HepG2 (cell line): ENCODE measurements around the gene TXNRD3. TPM values are rescaled to one million over a fixed set of nuclear protein-coding genes. Genes with fewer than 3 reads are reported as not detected.

Source experiments
- KLF11 ChIP-seq: IDR thresholded peaks from 2 replicates; pipeline ENCODE4 v1.6.1; 2016; ENCODE audit warnings: missing compliant biosample characterization
- MAFF ChIP-seq: IDR thresholded peaks from 2 replicates; pipeline ENCODE4 v1.6.1; 2011; ENCODE audit warnings: low read depth, low read length, improper control_type of control experiment
- MBD4 ChIP-seq: IDR thresholded peaks from 2 replicates; pipeline ENCODE4 v1.6.1; 2012; ENCODE audit warnings: low read length, inconsistent platforms, borderline replicate concordance
- NCOA1 ChIP-seq: sonication (generic); formaldehyde crosslinking; IDR thresholded peaks from 2 replicates; pipeline ENCODE4 v1.9.0; 2021; ENCODE audit warnings: missing genetic modification reagents
- TCF7L2 ChIP-seq: IDR thresholded peaks from 2 replicates; pipeline ENCODE4 v1.6.1; 2011; ENCODE audit warnings: mild to moderate bottlenecking, low read depth, low read length, moderate library complexity
- ZBTB21 ChIP-seq: sonication (generic); formaldehyde crosslinking; IDR thresholded peaks from 2 replicates; pipeline ENCODE4 v1.4.0; 2020; ENCODE audit warnings: missing genetic modification reagents
- ZNF441 ChIP-seq: sonication (generic); formaldehyde crosslinking; IDR thresholded peaks from 2 replicates; pipeline ENCODE4 v1.7.0; 2021; ENCODE audit warnings: missing genetic modification reagents, borderline replicate concordance
- ZNF629 ChIP-seq: sonication (generic); formaldehyde crosslinking; conservative IDR thresholded peaks from 2 replicates; pipeline ENCODE4 v1.5.0; 2020; ENCODE audit warnings: missing genetic modification reagents
- ZNF7 ChIP-seq: IDR thresholded peaks from 2 replicates; pipeline ENCODE4 v1.6.1; 2016; ENCODE audit warnings: missing biosample characterization, missing genetic modification reagents
- polyA plus RNA-seq, 8 experiments: library from polyadenylated mRNA; depleted of rRNA in 3 of 8; stranded (reverse) in 7 of 8; unstranded in 1 of 8; fragments of >200 nt; fragmentation: Illumina TruSeq in 4 of 8; extraction: Trizol in 4 of 8; gene quantifications; 2 replicates each; pipeline versions ENCODE4 v1.2.1 to v1.2.3, GENCODE V29; 2011 to 2016; ENCODE audit warnings: low read depth in 4 of 8, missing spikeins in 1 of 8, mixed read lengths in 1 of 8; ENCODE audit not compliant: insufficient read depth in 1 of 8
- total RNA-seq, 5 experiments: library from RNA; depleted of rRNA; stranded (reverse); fragments of >200 nt; fragmentation: Illumina TruSeq; extraction: Trizol; gene quantifications; 2 replicates each; pipeline ENCODE4 v1.2.3, GENCODE V29; 2016; ENCODE audit warnings: low read depth in 1 of 5
- TF ChIP-seq, protein P1 (sequence below): sonication (generic); formaldehyde crosslinking; IDR thresholded peaks from one replicate; pipeline ENCODE4 v1.5.1; 2020; ENCODE audit warnings: mild to moderate bottlenecking, missing genetic modification reagents; ENCODE audit errors: not compliant biosample characterization
- TF ChIP-seq, protein P2 (sequence below): sonication (generic); formaldehyde crosslinking; IDR thresholded peaks from 2 replicates; pipeline ENCODE4 v1.8.0; 2022; ENCODE audit warnings: low read depth, missing genetic modification reagents
- TF ChIP-seq, protein P3 (sequence below): sonication (generic); formaldehyde crosslinking; IDR thresholded peaks from 2 replicates; pipeline ENCODE4 v1.5.0; 2020; ENCODE audit warnings: mild to moderate bottlenecking, missing genetic modification reagents
- TF ChIP-seq, protein P4 (sequence below): sonication (generic); formaldehyde crosslinking; conservative IDR thresholded peaks from 2 replicates; pipeline ENCODE4 v1.8.0; 2022; ENCODE audit warnings: mild to moderate bottlenecking, moderate library complexity, missing genetic modification reagents

The TXNRD3 gene
- total and polyA plus RNA-seq, 2 of the 13 experiments (the other 11 are each of a cell fraction or from before 2014, with no cell fraction given), result 4.8 to 20.7 TPM

DNA sequence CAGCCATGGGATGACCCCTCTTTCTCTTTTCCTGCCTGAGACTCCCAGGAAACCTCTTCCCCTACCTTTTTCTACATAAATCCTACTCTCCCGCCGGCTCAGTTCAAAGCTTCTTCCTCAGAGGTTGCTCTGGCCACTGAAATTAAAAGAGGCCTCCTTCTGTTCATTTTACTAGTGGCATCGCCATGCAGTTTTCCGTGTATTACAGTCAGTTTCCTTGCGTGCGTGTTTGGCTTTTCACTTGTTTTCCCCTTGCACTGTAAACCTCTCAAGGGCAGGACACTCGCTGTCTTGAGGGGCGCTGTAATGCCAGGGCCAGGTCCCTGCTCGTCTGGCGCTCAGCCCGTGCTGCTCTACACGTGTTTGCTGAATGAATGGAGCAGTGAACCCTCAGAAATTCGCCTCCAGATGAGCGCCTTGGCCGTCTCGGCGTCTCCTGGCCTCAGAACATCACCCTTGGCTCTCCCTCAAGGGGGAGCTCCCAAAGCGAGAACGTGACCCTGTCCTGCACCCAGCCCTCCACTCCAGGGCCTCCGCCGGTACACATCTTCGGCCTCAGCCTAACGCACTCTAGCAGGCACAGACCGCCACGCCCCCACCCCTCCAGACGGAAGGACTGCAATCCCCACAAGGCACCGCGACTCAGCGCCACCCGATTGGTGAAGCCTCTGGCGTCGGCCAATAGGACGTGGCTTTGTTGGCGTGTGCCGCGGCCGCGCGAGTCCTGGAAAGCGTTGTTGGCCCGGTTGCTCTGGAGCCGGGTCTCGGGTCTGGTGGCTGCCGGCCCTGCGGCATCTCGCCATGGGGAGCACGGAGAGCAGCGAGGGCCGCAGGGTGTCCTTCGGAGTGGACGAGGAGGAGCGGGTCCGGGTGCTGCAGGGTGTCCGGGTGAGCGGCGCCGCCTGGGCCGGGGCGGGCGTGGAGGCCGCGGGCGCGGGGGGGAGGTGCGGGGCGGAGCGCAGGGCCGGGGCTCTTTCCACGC, 48.9 kb upstream of the TXNRD3 start, which contains the start of gene CHCHD6 (continued):
- TF ChIP-seq, protein P1, sequence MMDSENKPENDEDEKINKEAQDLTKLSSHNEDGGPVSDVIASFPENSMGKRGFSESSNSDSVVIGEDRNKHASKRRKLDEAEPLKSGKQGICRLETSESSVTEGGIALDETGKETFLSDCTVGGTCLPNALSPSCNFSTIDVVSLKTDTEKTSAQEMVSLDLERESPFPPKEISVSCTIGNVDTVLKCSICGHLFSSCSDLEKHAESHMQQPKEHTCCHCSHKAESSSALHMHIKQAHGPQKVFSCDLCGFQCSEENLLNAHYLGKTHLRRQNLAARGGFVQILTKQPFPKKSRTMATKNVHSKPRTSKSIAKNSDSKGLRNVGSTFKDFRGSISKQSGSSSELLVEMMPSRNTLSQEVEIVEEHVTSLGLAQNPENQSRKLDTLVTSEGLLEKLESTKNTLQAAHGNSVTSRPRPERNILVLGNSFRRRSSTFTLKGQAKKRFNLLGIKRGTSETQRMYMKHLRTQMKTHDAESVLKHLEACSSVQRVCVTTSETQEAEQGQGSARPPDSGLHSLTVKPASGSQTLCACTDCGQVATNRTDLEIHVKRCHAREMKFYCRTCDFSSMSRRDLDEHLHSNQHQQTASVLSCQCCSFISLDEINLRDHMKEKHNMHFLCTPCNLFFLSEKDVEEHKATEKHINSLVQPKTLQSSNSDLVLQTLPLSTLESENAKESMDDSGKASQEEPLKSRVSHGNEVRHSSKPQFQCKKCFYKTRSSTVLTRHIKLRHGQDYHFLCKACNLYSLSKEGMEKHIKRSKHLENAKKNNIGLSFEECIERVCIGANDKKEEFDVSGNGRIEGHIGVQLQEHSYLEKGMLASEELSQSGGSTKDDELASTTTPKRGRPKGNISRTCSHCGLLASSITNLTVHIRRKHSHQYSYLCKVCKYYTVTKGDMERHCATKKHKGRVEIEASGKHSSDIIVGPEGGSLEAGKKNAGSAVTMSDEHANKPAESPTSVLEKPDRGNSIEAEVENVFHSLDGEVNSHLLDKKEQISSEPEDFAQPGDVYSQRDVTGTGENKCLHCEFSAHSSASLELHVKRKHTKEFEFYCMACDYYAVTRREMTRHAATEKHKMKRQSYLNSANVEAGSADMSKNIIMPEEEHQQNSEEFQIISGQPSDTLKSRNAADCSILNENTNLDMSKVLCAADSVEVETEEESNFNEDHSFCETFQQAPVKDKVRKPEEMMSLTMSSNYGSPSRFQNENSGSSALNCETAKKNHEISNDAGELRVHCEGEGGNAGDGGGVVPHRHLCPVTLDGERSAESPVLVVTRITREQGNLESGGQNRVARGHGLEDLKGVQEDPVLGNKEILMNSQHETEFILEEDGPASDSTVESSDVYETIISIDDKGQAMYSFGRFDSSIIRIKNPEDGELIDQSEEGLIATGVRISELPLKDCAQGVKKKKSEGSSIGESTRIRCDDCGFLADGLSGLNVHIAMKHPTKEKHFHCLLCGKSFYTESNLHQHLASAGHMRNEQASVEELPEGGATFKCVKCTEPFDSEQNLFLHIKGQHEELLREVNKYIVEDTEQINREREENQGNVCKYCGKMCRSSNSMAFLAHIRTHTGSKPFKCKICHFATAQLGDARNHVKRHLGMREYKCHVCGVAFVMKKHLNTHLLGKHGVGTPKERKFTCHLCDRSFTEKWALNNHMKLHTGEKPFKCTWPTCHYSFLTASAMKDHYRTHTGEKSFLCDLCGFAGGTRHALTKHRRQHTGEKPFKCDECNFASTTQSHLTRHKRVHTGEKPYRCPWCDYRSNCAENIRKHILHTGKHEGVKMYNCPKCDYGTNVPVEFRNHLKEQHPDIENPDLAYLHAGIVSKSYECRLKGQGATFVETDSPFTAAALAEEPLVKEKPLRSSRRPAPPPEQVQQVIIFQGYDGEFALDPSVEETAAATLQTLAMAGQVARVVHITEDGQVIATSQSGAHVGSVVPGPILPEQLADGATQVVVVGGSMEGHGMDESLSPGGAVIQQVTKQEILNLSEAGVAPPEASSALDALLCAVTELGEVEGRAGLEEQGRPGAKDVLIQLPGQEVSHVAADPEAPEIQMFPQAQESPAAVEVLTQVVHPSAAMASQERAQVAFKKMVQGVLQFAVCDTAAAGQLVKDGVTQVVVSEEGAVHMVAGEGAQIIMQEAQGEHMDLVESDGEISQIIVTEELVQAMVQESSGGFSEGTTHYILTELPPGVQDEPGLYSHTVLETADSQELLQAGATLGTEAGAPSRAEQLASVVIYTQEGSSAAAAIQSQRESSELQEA, result peak; percentile 27
- TF ChIP-seq ZNF629 (CRISPR knock-in tag), result no peak
- TF ChIP-seq TCF7L2, result no peak
- peak; percentile 15; the same call in 1 of the 2 replicates for TF ChIP-seq ZNF441 (CRISPR knock-in tag)
- no peak for TF ChIP-seq NCOA1 (CRISPR knock-in tag)
- no peak for TF ChIP-seq ZBTB21
- no peak for TF ChIP-seq KLF11 (CRISPR knock-in tag)
- TF ChIP-seq MBD4, result no peak
- TF ChIP-seq MAFF, result no peak
- TF ChIP-seq, protein P2, sequence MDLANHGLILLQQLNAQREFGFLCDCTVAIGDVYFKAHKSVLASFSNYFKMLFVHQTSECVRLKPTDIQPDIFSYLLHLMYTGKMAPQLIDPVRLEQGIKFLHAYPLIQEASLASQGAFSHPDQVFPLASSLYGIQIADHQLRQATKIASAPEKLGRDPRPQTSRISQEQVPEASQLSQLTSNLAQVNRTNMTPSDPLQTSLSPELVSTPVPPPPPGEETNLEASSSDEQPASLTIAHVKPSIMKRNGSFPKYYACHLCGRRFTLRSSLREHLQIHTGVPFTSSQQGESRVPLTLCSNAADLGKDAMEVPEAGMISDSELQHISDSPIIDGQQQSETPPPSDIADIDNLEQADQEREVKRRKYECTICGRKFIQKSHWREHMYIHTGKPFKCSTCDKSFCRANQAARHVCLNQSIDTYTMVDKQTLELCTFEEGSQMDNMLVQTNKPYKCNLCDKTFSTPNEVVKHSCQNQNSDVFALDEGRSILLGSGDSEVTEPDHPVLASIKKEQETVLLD (CRISPR knock-in tag), result no peak
- TF ChIP-seq ZNF7 (CRISPR knock-in tag), result no peak
- TF ChIP-seq, protein P3, sequence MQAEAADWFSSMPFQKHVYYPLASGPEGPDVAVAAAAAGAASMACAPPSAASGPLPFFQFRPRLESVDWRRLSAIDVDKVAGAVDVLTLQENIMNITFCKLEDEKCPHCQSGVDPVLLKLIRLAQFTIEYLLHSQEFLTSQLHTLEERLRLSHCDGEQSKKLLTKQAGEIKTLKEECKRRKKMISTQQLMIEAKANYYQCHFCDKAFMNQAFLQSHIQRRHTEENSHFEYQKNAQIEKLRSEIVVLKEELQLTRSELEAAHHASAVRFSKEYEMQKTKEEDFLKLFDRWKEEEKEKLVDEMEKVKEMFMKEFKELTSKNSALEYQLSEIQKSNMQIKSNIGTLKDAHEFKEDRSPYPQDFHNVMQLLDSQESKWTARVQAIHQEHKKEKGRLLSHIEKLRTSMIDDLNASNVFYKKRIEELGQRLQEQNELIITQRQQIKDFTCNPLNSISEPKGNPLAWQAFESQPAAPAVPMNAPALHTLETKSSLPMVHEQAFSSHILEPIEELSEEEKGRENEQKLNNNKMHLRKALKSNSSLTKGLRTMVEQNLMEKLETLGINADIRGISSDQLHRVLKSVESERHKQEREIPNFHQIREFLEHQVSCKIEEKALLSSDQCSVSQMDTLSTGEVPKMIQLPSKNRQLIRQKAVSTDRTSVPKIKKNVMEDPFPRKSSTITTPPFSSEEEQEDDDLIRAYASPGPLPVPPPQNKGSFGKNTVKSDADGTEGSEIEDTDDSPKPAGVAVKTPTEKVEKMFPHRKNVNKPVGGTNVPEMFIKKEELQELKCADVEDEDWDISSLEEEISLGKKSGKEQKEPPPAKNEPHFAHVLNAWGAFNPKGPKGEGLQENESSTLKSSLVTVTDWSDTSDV (CRISPR knock-in tag), result no peak; the same call in 1 of the 2 replicates
- TF ChIP-seq, protein P4, sequence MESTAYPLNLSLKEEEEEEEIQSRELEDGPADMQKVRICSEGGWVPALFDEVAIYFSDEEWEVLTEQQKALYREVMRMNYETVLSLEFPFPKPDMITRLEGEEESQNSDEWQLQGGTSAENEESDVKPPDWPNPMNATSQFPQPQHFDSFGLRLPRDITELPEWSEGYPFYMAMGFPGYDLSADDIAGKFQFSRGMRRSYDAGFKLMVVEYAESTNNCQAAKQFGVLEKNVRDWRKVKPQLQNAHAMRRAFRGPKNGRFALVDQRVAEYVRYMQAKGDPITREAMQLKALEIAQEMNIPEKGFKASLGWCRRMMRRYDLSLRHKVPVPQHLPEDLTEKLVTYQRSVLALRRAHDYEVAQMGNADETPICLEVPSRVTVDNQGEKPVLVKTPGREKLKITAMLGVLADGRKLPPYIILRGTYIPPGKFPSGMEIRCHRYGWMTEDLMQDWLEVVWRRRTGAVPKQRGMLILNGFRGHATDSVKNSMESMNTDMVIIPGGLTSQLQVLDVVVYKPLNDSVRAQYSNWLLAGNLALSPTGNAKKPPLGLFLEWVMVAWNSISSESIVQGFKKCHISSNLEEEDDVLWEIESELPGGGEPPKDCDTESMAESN (CRISPR knock-in tag), result peak; percentile 73; the same call in 1 of the 2 replicates
